CD4-positive, alpha-beta T cell treated with Interleukin-10 for 1 hour (primary cell): ENCODE measurements around the gene RYR2.
"Not testable (repeated sequence)": the region's sequence is repeated elsewhere in the genome, so short reads cannot be mapped to it uniquely, and the experiment has no call there.

Experiments
- DNase-seq: peaks from one replicate; pipeline ENCODE4 v3.0.0-alpha.2; 2020

Gene RYR2

DNA sequence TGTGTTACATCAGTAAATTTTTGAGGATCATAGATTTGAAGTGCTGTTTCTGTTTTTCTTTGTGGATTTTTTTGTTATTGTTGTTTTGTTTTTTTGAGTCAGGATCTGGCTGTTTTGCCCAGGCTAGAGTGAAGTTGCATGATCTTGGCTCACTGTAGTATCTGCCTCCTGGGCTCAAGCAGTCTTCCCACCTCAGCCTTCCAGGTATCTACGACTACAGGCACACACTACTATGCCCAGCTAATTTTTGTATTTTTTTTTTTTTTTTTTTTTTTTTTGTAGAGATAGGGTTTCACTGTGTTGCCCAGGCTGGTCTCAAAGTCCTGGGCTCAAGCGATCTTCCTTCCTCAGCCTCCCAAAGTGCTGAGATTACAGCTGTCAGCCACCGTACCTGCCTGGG lies 236.0 kb downstream of the RYR2 start:
- not testable (repeated sequence) for DNase-seq

- no peak for DNase-seq
Observed at GRCh38 chr1:237279629-237280028, 237.6 kb downstream of the RYR2 start.

GRCh38 chr1:237281481-237281880 lies 239.5 kb downstream of the RYR2 start:
- no peak for DNase-seq

DNA sequence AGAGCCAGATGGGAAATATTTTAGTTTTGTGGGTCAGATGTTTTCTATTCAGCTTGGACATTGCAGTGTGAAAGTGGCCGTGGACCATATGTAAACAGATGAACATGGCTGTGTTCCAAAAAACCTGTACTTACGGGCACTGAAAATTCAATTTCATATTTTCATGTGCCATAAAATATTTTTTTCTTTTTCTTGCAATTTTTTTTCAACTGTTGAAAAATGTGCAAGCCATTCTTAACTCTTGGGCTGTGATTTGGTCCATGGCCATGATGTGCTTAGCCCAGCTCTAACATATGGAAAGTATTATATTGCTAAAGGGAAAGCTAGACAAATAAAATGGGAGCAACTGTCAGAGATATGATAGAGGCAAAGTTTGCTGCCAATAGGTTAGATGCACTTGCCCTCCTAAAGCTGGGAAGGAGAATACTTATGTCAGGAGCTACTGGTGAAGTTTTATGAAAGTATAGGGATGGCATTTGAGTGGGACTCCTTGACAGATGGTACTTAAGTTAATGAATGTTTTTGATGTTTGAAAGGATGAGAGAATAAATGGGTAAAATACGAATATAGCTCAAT lies 240.3 kb downstream of the RYR2 start:
- DNase-seq, result no peak

- no peak for DNase-seq
Observed at GRCh38 chr1:237287876-237288521, 246.0 kb downstream of the RYR2 start.

- no peak for DNase-seq
Observed at GRCh38 chr1:237293804-237294203, 251.8 kb downstream of the RYR2 start.

GRCh38 chr1:237296861-237297260 lies 254.9 kb downstream of the RYR2 start:
- DNase-seq, result no peak

- no peak for DNase-seq
Observed at GRCh38 chr1:237300642-237301041, 258.7 kb downstream of the RYR2 start.

- DNase-seq, result no peak
Observed at GRCh38 chr1:237303929-237304328, 261.9 kb downstream of the RYR2 start.

- no peak for DNase-seq
Observed at GRCh38 chr1:237306726-237307125, 264.7 kb downstream of the RYR2 start.

DNA sequence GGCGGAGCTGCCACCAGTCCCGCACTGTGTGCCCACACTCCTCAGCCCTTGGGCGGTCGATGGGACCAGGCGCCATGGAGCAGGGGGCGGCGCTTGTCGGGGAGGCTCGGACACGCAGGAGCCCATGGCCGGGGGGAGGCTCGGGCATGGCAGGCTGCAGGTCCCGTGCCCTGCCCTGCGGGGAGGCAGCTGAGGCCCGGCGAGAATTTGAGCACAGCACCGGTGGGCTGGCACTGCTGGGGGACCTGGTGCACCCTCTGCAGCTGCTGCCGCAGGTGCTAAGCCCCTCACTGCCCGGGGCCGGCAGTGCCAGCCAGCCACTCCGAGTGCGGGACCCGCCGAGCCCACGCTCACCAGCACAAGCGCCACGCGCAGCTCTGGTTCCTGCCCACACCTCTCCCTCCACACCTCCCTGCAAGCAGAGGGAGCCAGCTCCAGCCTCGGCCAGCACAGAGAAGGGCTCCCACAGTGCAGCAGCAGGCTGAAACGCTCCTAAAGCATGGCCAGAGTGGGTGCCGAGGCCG lies 267.7 kb downstream of the RYR2 start:
- DNase-seq, result no peak

- DNase-seq, result no peak
Observed at GRCh38 chr1:237316352-237316751, 274.4 kb downstream of the RYR2 start.

DNA sequence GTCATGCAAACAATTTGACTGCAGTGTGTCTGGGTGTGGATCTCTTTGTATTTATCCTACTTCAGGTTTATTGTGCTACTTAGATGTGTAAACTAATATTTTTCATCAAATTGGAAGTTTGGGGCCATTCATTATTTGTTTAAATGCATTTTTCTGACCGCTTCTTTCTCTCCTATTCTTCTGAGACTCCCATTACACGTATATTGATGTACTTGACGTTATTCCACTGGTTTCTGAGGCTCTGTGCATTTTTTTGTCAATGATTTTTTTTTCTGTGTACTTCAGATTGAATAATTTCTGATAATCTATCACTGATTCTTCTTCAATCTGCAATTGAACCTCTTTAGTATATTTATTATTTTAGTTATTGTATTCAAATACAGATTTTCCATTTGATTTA lies 276.8 kb downstream of the RYR2 start:
- no peak for DNase-seq

DNA sequence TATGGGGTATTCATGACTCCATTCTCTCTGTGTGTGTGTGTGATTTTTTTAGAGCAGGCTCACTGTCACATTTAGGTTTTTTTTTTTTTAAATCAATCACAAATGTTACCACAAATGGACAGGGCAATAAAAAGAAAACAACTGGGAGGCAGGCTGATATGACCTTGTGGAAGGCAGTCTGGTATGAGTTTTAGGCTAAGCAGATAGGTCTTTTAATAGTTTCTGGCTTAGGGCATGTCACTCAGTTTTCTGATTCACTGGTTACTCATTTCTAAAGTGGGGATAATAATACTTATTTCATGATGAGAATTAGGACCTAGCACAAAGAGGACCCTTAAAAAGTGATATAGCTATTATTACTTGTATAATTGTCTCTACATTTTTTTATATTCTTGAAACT lies 278.9 kb downstream of the RYR2 start:
- no peak for DNase-seq

DNA sequence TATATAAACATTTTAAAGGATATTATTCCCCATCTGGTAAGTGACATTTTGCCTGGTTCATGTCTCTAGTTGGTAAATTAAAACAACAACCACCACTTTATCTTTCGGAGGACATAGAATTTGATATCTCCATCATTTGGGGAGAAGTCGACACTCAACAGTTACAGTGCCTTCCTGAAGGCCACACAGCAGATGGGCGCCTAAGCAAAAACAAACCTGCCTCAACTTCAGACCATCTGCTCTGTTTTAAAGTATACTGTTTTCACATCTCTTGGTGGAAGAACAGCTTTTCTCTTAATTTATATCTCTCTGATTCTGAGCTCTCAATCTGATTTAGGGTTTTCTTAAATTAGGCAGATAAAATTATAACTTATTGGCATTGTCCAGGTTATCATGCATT lies 282.2 kb downstream of the RYR2 start:
- no peak for DNase-seq

- no peak for DNase-seq
Observed at GRCh38 chr1:237327061-237327460, 285.1 kb downstream of the RYR2 start.

DNA sequence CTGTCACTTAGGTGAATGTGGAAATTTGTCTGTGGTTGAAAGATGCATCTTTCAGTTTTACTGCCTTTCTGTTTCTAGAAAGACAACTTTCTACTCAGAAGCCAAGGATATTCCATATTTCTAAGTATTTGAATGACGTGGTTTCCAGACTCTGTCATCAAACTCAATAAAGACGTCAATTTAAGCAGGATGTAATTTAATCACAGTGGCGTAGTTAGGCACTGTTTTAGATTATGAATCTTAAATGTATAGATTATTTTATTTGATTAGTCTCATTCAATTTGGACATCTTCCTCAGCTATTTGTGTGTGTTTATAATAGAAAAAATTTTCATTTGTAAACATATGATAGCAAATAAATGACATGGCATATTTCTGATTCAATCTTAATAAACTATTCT lies 298.9 kb downstream of the RYR2 start:
- DNase-seq, result no peak

GRCh38 chr1:237341391-237341790 lies 299.4 kb downstream of the RYR2 start:
- DNase-seq, result no peak

DNA sequence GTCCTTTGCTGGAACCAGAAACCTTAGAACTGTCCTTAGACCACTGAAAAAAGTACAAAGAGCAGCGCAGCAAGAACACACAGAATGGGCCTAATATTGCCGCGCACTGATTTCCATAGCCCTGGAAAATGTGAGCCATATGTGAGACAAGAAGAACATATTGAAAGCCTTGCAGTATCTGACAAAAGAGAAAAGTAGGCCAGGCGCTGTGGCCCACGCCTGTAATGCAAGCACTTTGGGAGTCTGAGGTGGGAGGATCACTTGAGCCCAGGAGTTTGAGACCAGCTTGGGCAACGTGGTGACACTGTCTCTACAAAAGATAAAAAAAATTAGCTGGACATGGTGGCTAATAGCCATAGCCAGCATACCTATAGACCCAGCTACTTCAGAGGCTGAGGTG lies 300.7 kb downstream of the RYR2 start:
- no peak for DNase-seq

DNA sequence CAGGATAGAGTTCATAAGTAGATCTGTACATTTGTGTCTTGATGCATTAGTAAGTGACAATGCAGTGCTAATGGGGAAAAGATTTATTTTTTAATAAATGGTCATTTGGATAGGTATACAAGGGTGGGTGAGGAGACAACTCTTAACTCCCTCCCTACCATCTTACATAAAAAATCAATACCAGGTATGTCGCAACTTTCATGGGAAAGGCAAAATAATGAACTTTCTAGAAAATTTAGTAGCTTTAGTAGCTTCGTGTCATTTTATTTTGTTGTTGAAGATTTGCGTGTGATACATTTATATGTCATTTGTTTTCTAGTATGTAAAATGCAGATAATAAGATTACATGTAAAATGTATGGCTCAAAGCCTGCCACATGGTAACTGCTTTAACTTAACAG lies 310.8 kb downstream of the RYR2 start:
- no peak for DNase-seq

DNA sequence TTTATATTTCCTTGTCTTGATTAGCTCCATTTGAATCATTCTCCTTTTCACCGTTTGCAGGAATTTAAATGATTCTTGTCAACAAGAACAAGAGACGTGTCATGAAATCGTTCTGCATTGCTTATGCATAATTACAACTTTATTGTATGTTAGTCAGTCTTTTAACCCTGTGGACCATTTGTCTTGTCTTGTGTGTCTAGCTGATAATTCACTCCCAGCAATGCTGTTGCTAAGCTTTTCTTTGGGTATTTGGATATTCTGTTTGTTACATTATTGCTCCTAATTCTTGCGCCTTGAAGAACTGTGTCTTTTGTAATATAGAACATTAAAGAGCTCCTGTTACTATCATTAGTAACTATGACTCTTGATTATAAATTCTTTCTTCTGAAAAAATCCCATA lies 311.9 kb downstream of the RYR2 start:
- DNase-seq, result no peak

- no peak for DNase-seq
Observed at GRCh38 chr1:237355022-237355421, 313.0 kb downstream of the RYR2 start.

DNA sequence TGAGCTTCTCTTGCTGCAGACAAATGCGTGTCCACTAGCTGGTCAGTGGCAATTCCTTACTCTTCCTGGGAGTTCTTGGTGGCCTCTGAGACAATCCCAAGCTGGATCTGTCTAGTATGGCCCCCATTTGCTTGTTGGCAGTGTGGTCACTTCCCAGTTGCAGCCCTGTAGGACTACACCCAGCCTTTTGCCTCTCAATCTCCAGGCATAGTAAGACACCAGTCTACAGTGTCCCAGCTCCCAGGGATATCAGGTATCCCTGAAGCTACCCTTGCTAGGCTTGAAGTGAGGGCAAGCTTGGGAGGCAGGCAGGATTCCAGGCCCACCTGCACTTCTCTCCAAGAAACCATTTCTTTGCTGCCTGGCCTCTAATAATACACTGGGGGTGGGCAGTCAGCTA lies 316.6 kb downstream of the RYR2 start:
- no peak for DNase-seq

- no peak for DNase-seq
Observed at GRCh38 chr1:237367758-237368157, 325.8 kb downstream of the RYR2 start.

DNA sequence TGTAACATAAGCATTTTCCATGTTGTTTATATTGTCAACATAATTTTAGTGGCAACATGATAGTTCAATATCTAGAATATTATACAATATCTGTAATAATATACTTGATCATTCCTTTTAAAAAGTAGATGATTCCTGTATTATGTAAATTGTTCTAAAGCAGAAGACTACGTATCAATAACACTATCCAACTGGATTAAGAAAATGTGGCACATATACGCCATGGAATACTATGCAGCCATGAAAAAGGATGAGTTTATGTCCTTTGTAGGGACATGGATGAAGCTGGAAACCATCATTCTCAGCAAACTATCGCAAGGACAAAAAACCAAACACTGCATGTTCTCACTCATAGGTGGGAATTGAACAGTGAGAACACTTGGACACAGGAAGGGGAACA lies 329.5 kb downstream of the RYR2 start:
- not testable (repeated sequence) for DNase-seq
